HepG2 (cell line): ENCODE results near the gene CCR9. TPM values are rescaled to one million over a fixed set of nuclear protein-coding genes. Genes with fewer than 3 reads are reported as not detected.

Source experiments
- ATAC-seq: fragments of 200-7000 bp; cut with Tn5 transposase; 3 replicates; pipeline ENCODE4 v1.9.1; 2020; ENCODE audit warnings: mild to moderate bottlenecking, moderate library complexity
- BruUV-seq: library from RNA; stranded (reverse); fragments of 400-500 nt; replicated peaks from 2 replicates; lab custom pipeline; 2021; lab: Mats Ljungman, UMichigan
- CTCF ChIA-PET: fragments of 300-600 bp; formaldehyde crosslinking; extraction: SDS; loops from one replicate; lab custom pipeline; 2021; ENCODE audit warnings: low total read pairs, inconsistent platforms, low intra/inter-chr PET ratio; lab: Yijun Ruan, JAX
- POLR2A ChIA-PET: fragments of 350-600 bp; sonication (Branson Sonifier 250); formaldehyde crosslinking; loops from one replicate; lab custom pipeline; 2020; ENCODE audit warnings: antibody characterized with exemption, inconsistent platforms; lab: Yijun Ruan, JAX
- DNase-seq: peaks from one replicate; pipeline ENCODE4 v3.0.0-alpha.2; 2015; ENCODE audit warnings: low spot score
- FAIRE-seq: peaks from 3 replicates; lab custom pipeline; 2011; peaks lifted over from hg19 to GRCh38; lab: Jason Lieb, UNC
- H2AFZ ChIP-seq: one replicate; pipeline ENCODE4 v1.6.1; 2011; ENCODE audit warnings: low read length, inconsistent platforms
- H3K27ac ChIP-seq: fragments of 300-600 bp; 3 replicates; pipeline ENCODE4 v1.8.0; 2011; ENCODE audit warnings: mixed run types, mild to moderate bottlenecking, mixed read lengths, low read length, inconsistent platforms; ENCODE audit not compliant: insufficient read depth; ENCODE audit errors: extremely low read length
- H3K27me3 ChIP-seq, 2 experiments: fragments of 200-600 bp in 1 of 2; 2 replicates in 1 of 2; 3 replicates in 1 of 2; pipeline versions ENCODE4 v1.6.0 to v1.8.0; 2011; ENCODE audit warnings: low read length in 2 of 2, mild to moderate bottlenecking in 2 of 2, moderate library complexity in 2 of 2, inconsistent platforms in 1 of 2; ENCODE audit not compliant: insufficient read depth in 2 of 2, control insufficient read depth in 1 of 2
- H3K36me3 ChIP-seq, 2 experiments: fragments of 200-600 bp in 1 of 2; replicated peaks in 1 of 2; 2 replicates in 1 of 2; 3 replicates in 1 of 2; pipeline versions ENCODE4 v1.5.1 to v1.8.0; 2011; ENCODE audit warnings: low read length in 2 of 2, inconsistent platforms in 1 of 2; ENCODE audit not compliant: insufficient read depth in 2 of 2, control insufficient read depth in 1 of 2
- H3K4me1 ChIP-seq: 2 replicates; pipeline ENCODE4 v1.5.1; 2012; ENCODE audit warnings: low read length, inconsistent platforms; ENCODE audit not compliant: insufficient read depth
- H3K4me2 ChIP-seq: 2 replicates; pipeline ENCODE4 v1.6.0; 2011; ENCODE audit warnings: low read depth, low read length, inconsistent platforms
- H3K4me3 ChIP-seq, 3 experiments: fragments of 200-600 bp in 1 of 3; sonication (generic), shearing (Covaris generic) in 1 of 3; replicated peaks in 1 of 3; 2 replicates each; pipeline ENCODE4 v1.5.1; 2011 to 2016; ENCODE audit warnings: low read length in 3 of 3, inconsistent platforms in 2 of 3, low read depth in 2 of 3, mild to moderate bottlenecking in 2 of 3, control low read depth in 1 of 3, mixed read lengths in 1 of 3; ENCODE audit not compliant: insufficient read depth in 1 of 3
- H3K79me2 ChIP-seq: one replicate; pipeline ENCODE4 v1.6.1; 2011; ENCODE audit warnings: low read length, inconsistent platforms; ENCODE audit not compliant: insufficient read depth
- H3K9ac ChIP-seq: 2 replicates; pipeline ENCODE4 v1.6.0; 2011; ENCODE audit warnings: mild to moderate bottlenecking, low read depth, low read length, inconsistent platforms; ENCODE audit not compliant: insufficient read depth
- H3K9me3 ChIP-seq: 2 replicates; pipeline ENCODE4 v1.5.1; 2012; ENCODE audit warnings: mild to moderate bottlenecking, low read length
- H4K20me1 ChIP-seq: 2 replicates; pipeline ENCODE4 v1.6.0; 2011; ENCODE audit warnings: inconsistent platforms, mild to moderate bottlenecking, low read length, moderate library complexity; ENCODE audit not compliant: insufficient read depth
- FOXA3 ChIP-seq: IDR thresholded peaks from 2 replicates; pipeline ENCODE4 v1.6.1; 2016; ENCODE audit warnings: missing genetic modification reagents, missing compliant biosample characterization
- GFI1 ChIP-seq: sonication (generic); formaldehyde crosslinking; IDR thresholded peaks from 2 replicates; pipeline ENCODE4 v1.5.0; 2020; ENCODE audit warnings: missing genetic modification reagents, mild to moderate bottlenecking, borderline replicate concordance
- GTF3A ChIP-seq: sonication (generic); formaldehyde crosslinking; conservative IDR thresholded peaks from 2 replicates; pipeline ENCODE4 v1.4.0; 2020; ENCODE audit warnings: mild to moderate bottlenecking, missing genetic modification reagents
- MED8 ChIP-seq: sonication (generic); formaldehyde crosslinking; IDR thresholded peaks from 2 replicates; pipeline ENCODE4 v1.8.1; 2023; ENCODE audit warnings: mild to moderate bottlenecking, missing genetic modification reagents; ENCODE audit not compliant: insufficient replicate concordance
- PAX8 ChIP-seq: sonication (generic); formaldehyde crosslinking; IDR thresholded peaks from 2 replicates; pipeline ENCODE4 v1.8.0; 2022; ENCODE audit warnings: mild to moderate bottlenecking, missing genetic modification reagents, borderline replicate concordance
- ZFP37 ChIP-seq: sonication (generic); formaldehyde crosslinking; IDR thresholded peaks from 2 replicates; pipeline ENCODE4 v1.4.0; 2020; ENCODE audit warnings: missing genetic modification reagents, borderline replicate concordance
- ZNF10 ChIP-seq: sonication (generic); formaldehyde crosslinking; IDR thresholded peaks from 2 replicates; pipeline ENCODE4 v1.4.0; 2020; ENCODE audit warnings: mild to moderate bottlenecking, low read depth, missing genetic modification reagents, borderline replicate concordance
- ZNF747 ChIP-seq: sonication (generic); formaldehyde crosslinking; IDR thresholded peaks from 2 replicates; pipeline ENCODE4 v1.8.1; 2023; ENCODE audit warnings: missing genetic modification reagents, mild to moderate bottlenecking, borderline replicate concordance
- WGBS: methylation state at CpG from one replicate; pipeline ENCODE4 v1.1.6; 2017; ENCODE audit warnings: low lambda C conversion rate; 5-methylcytosine and 5-hydroxymethylcytosine counted together
- in situ Hi-C: cut with HindIII; loops from 2 replicates; pipeline ENCODE4 v1.10.0; 2017; ENCODE audit warnings: low pct_unique_long_range_greater_than_20kb; ENCODE audit not compliant: extremely low pct_ligation_motif_present
- intact Hi-C: fragments of 100-400 bp; cut with micrococcal nuclease; formaldehyde crosslinking; loops from one replicate; pipeline ENCODE4 v1.10.0; 2022; ENCODE audit not compliant: unreplicated experiment
- polyA plus RNA-seq, 8 experiments: library from polyadenylated mRNA; depleted of rRNA in 3 of 8; stranded (reverse) in 7 of 8; unstranded in 1 of 8; fragments of >200 nt; fragmentation: Illumina TruSeq in 4 of 8; extraction: Trizol in 4 of 8; gene quantifications; 2 replicates each; pipeline versions ENCODE4 v1.2.1 to v1.2.3, GENCODE V29; 2011 to 2016; ENCODE audit warnings: low read depth in 4 of 8, missing spikeins in 1 of 8, mixed read lengths in 1 of 8; ENCODE audit not compliant: insufficient read depth in 1 of 8
- total RNA-seq, 5 experiments: library from RNA; depleted of rRNA; stranded (reverse); fragments of >200 nt; fragmentation: Illumina TruSeq; extraction: Trizol; gene quantifications; 2 replicates each; pipeline ENCODE4 v1.2.3, GENCODE V29; 2016; ENCODE audit warnings: low read depth in 1 of 5
- TF ChIP-seq, protein P1 (sequence below): sonication (generic); formaldehyde crosslinking; IDR thresholded peaks from 2 replicates; pipeline ENCODE4 v1.8.0; 2022; ENCODE audit warnings: mild to moderate bottlenecking, missing genetic modification reagents, moderate library complexity
- TF ChIP-seq, protein P2 (sequence below): sonication (generic); formaldehyde crosslinking; IDR thresholded peaks from 2 replicates; pipeline ENCODE4 v1.4.0; 2020; ENCODE audit warnings: missing genetic modification reagents, borderline replicate concordance
- TF ChIP-seq, protein P3 (sequence below): sonication (generic); formaldehyde crosslinking; IDR thresholded peaks from 2 replicates; pipeline ENCODE4 v1.9.0; 2021; ENCODE audit warnings: missing genetic modification reagents, borderline replicate concordance
- TF ChIP-seq, protein P4 (sequence below): conservative IDR thresholded peaks from 2 replicates; pipeline ENCODE4 v1.6.1; 2018; ENCODE audit warnings: missing genetic modification reagents

The CCR9 gene
- total and polyA plus RNA-seq, 2 of the 13 experiments (the other 11 are each of a cell fraction or from before 2014, with no cell fraction given): not detected

DNA sequence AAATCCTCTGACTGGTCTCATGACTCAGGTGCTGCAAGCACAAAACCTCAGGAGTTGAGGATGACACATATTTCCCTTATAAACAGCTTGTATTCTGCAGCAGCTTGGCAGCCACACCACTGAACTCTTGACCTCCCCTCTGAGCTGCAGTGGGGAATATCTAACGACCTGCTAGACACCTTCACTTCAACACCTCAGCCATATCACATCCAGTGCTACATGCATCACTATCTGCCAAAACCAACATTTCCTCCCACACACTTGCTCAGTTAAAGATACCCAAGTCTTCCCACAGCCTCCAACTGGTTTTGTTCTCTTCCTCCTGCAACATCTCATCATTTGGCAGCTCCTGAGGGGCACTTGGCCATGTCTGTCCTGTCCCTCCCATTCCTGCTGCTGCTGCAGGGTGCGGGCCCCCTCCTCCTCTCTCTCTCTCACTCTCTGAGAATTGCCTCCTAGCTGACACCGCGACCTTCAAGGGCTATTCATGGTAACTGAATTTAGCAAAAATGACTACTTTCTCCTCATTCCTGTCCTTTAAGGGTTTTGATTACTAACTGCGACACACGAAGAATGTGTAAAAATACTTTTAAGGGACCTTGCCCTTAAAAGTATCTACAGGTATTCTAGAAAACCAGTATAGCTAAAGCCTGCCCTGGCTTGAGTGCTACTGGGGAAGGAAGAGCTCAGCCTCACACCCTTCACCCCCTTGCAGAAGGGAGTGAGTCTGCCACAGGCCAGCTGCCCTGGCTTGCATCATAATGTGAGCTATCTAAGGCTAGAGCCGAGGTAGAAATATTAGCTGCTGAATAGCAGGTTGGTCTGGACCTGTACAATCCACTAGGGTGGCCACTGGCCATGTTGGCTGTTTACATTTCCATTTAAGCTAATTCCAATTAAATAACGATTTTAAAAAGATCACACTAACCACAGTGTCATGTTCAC lies 5.0 kb upstream of the CCR9 start (continued):
- TF ChIP-seq, protein P1, sequence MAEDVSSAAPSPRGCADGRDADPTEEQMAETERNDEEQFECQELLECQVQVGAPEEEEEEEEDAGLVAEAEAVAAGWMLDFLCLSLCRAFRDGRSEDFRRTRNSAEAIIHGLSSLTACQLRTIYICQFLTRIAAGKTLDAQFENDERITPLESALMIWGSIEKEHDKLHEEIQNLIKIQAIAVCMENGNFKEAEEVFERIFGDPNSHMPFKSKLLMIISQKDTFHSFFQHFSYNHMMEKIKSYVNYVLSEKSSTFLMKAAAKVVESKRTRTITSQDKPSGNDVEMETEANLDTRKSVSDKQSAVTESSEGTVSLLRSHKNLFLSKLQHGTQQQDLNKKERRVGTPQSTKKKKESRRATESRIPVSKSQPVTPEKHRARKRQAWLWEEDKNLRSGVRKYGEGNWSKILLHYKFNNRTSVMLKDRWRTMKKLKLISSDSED (CRISPR knock-in tag): no peak
- no peak for TF ChIP-seq GTF3A (CRISPR knock-in tag)

DNA sequence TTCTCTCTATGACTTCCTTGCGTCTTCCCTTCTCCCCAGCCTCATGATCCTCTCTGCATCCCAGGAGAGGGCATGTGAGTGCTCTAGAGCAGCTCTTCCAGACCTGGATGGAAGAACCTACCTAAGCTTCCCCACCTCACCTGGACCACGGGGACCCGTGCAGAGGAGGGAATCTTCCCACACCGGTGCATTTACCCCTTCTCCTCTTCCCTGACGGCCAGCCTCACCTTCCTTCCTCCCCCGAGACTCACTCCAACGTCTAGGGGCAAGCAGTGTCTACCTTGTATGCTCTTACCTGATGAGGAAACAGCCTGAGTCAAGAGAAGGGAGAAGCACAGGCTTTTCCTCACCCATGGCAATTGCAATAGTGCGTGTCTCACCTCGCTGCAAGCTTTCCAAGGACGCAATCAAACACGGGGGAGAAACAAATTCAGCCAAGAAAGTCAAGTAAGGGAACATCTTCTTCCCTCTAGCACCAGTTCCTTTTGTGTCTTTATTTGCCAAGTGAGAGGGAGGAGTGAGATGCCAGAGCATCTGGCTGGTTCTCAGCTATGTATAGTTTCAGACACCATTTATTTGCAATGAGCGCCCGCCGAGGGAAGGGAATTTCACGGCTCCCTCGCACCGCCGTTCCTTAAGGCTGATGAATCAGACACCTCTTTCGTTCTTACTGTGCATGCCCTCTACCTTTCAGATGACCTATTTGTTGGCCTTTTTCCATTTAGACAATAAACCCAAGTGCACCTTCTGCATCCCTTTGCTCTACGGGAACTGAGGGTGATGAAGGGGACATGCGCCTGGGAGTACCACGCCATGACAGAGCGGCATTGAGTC lies 1.8 kb upstream of the CCR9 start:
- no TSS peak for BruUV-seq
- H4K20me1 ChIP-seq: no peaks in the 10 kb centered on the region
- POLR2A ChIA-PET: no interaction called here
- CTCF ChIA-PET: no interaction called here
- no peak overlapping the region for H3K27ac ChIP-seq
- in situ Hi-C loops (no loop called here), intact Hi-C loops (no loop called here)
- FAIRE-seq (no peak), ATAC-seq (no peak), DNase-seq (no peak)
- no peak overlapping the region for H3K9ac ChIP-seq
- no peaks in the 10 kb centered on the region for H3K4me1 ChIP-seq
- H3K36me3 ChIP-seq: no peaks in the 10 kb centered on the region
- H3K4me2 ChIP-seq: no peak overlapping the region
- WGBS: 64% methylated on average over 23 of the region's 23 CpGs
- no peaks in the 10 kb centered on the region for H3K9me3 ChIP-seq
- H2AFZ ChIP-seq: no peak overlapping the region
- no peaks in the 10 kb centered on the region for H3K79me2 ChIP-seq
- no peak overlapping the region for H3K4me3 ChIP-seq
- H3K27me3 ChIP-seq: peaks cover 0 to 4% of the 10 kb centered on the region in 2 experiments; a peak in 1 of 5 replicates
- TF ChIP-seq MED8 (no peak), PAX8 (CRISPR knock-in tag) (no peak), ZFP37 (CRISPR knock-in tag) (no peak), GFI1 (CRISPR knock-in tag) (no peak), FOXA3 (CRISPR knock-in tag) (no peak), ZNF10 (no peak), ZNF747 (CRISPR knock-in tag) (no peak)
- TF ChIP-seq, protein P2, sequence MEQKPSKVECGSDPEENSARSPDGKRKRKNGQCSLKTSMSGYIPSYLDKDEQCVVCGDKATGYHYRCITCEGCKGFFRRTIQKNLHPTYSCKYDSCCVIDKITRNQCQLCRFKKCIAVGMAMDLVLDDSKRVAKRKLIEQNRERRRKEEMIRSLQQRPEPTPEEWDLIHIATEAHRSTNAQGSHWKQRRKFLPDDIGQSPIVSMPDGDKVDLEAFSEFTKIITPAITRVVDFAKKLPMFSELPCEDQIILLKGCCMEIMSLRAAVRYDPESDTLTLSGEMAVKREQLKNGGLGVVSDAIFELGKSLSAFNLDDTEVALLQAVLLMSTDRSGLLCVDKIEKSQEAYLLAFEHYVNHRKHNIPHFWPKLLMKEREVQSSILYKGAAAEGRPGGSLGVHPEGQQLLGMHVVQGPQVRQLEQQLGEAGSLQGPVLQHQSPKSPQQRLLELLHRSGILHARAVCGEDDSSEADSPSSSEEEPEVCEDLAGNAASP (CRISPR knock-in tag): no peak
- TF ChIP-seq, protein P3, sequence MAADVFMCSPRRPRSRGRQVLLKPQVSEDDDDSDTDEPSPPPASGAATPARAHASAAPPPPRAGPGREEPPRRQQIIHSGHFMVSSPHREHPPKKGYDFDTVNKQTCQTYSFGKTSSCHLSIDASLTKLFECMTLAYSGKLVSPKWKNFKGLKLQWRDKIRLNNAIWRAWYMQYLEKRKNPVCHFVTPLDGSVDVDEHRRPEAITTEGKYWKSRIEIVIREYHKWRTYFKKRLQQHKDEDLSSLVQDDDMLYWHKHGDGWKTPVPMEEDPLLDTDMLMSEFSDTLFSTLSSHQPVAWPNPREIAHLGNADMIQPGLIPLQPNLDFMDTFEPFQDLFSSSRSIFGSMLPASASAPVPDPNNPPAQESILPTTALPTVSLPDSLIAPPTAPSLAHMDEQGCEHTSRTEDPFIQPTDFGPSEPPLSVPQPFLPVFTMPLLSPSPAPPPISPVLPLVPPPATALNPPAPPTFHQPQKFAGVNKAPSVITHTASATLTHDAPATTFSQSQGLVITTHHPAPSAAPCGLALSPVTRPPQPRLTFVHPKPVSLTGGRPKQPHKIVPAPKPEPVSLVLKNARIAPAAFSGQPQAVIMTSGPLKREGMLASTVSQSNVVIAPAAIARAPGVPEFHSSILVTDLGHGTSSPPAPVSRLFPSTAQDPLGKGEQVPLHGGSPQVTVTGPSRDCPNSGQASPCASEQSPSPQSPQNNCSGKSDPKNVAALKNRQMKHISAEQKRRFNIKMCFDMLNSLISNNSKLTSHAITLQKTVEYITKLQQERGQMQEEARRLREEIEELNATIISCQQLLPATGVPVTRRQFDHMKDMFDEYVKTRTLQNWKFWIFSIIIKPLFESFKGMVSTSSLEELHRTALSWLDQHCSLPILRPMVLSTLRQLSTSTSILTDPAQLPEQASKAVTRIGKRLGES (CRISPR knock-in tag): no peak
- TF ChIP-seq, protein P4, sequence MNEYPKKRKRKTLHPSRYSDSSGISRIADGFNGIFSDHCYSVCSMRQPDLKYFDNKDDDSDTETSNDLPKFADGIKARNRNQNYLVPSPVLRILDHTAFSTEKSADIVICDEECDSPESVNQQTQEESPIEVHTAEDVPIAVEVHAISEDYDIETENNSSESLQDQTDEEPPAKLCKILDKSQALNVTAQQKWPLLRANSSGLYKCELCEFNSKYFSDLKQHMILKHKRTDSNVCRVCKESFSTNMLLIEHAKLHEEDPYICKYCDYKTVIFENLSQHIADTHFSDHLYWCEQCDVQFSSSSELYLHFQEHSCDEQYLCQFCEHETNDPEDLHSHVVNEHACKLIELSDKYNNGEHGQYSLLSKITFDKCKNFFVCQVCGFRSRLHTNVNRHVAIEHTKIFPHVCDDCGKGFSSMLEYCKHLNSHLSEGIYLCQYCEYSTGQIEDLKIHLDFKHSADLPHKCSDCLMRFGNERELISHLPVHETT: no peak
